ENCODE results near the gene ZNF487.

ZNF487 gene

GRCh38 chr10:43461950-43462349 is 25.0 kb downstream of the ZNF487 start:
- TF ChIP-seq ZBTB7A (IDR thresholded peaks at IDR 0.05; ENCODE audit: low read depth), result no peak
- peak; percentile 75 for TF ChIP-seq RAD21 (IDR thresholded peaks at IDR 0.05; ENCODE audit: low read depth)

- TF ChIP-seq ZBTB7A (IDR thresholded peaks at IDR 0.05; ENCODE audit: low read depth) (no peak), YY1 (IDR thresholded peaks at IDR 0.05; ENCODE audit: low read depth) (no peak), USF1 (IDR thresholded peaks at IDR 0.05) (no peak), REST (IDR thresholded peaks at IDR 0.05; ENCODE audit: low read depth) (no peak)
Observed at GRCh38 chr10:43471146-43471545, 34.2 kb downstream of the ZNF487 start.

GRCh38 chr10:43471935-43472720 is 35.2 kb downstream of the ZNF487 start:
- TF ChIP-seq CEBPB (IDR thresholded peaks at IDR 0.05) (no peak), CREB1 (IDR thresholded peaks at IDR 0.05; ENCODE audit: low read depth) (no peak), MAX (IDR thresholded peaks at IDR 0.05) (no peak), EGR1 (IDR thresholded peaks at IDR 0.05) (no peak), ZBTB7A (IDR thresholded peaks at IDR 0.05; ENCODE audit: low read depth) (no peak), TAF1 (IDR thresholded peaks at IDR 0.05; ENCODE audit: low read depth) (no peak), YY1 (IDR thresholded peaks at IDR 0.05; ENCODE audit: low read depth) (no peak), USF1 (IDR thresholded peaks at IDR 0.05) (no peak), TCF12 (IDR thresholded peaks at IDR 0.05; ENCODE audit: low read depth) (no peak), REST (IDR thresholded peaks at IDR 0.05; ENCODE audit: low read depth) (no peak)

- TF ChIP-seq EP300 (IDR thresholded peaks at IDR 0.05; ENCODE audit: borderline replicate concordance) (no peak), YY1 (IDR thresholded peaks at IDR 0.05; ENCODE audit: low read depth) (no peak), REST (IDR thresholded peaks at IDR 0.05; ENCODE audit: low read depth) (no peak), ZBTB7A (IDR thresholded peaks at IDR 0.05; ENCODE audit: low read depth) (no peak), USF1 (IDR thresholded peaks at IDR 0.05) (no peak), CREB1 (IDR thresholded peaks at IDR 0.05; ENCODE audit: low read depth) (no peak), EGR1 (IDR thresholded peaks at IDR 0.05) (no peak), TEAD4 (IDR thresholded peaks at IDR 0.05) (no peak), RAD21 (IDR thresholded peaks at IDR 0.05; ENCODE audit: low read depth) (no peak), TCF12 (IDR thresholded peaks at IDR 0.05; ENCODE audit: low read depth) (no peak), CEBPB (IDR thresholded peaks at IDR 0.05) (no peak), FOXM1 (IDR thresholded peaks at IDR 0.05; ENCODE audit: borderline replicate concordance, low read depth) (no peak), NFIC (IDR thresholded peaks at IDR 0.05) (no peak), TAF1 (IDR thresholded peaks at IDR 0.05; ENCODE audit: low read depth) (no peak), MAX (IDR thresholded peaks at IDR 0.05) (no peak)
Observed at GRCh38 chr10:43479275-43479674, 42.4 kb downstream of the ZNF487 start.
